PC-9 (cell line): ENCODE results near the gene SYT7.

ENCODE experiments used
- CTCF ChIP-seq: fragments of 200-600 bp; sonication (generic); conservative IDR thresholded peaks from 2 replicates; pipeline ENCODE4 v1.6.1; 2017; ENCODE audit warnings: mixed run types, antibody characterized with exemption, mild to moderate bottlenecking, moderate library complexity
- EZH2 ChIP-seq: fragments of 200-600 bp; sonication (generic); IDR thresholded peaks from 2 replicates; pipeline ENCODE4 v1.8.0; 2017; ENCODE audit warnings: antibody characterized with exemption, low read depth

DNA sequence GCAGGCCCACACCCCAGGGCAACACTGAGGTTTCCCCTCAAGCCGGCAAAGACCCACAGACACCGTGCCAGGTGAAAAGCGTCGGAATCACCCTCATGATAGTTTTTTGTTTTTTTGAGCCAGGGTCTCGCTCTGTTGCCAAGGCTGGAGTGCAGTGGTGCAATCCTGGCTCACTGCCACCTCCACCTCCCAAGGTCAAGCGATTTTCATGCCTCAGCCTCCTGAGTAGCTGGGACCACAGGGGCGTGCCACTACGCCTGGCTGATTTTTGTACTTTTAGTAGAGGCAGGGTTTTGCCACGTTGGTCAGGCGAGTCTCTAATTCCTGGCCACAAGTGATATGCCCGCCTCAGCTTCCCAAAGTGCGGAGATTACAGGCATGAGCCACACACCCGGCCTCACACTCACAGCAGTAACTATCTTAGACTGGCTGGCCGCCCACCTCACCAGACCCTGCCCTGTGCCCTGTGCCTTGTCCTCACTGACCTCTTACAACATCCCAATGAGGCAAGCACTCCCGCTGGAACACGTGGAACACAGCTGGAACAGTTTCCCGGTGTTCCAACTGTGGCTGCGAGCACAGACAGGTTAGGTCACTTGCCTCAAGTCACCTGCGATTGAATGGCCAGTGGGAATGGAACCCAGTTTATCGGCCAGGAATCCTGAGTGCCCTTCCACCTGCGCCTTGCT lies 51.2 kb downstream of the SYT7 start:
- TF ChIP-seq CTCF (no peak), EZH2 (no peak)
